ENCODE measurements around the gene NOL4. TPM values are rescaled to one million over a fixed set of nuclear protein-coding genes. Genes with fewer than 3 reads are reported as not detected.

The NOL4 gene
- total RNA-seq, 1 experiment from 2014 or later = not detected

- Histone ChIP-seq H3K27me3 (ENCODE audit: insufficient read depth, low read depth) (peaks cover 9% of the 10 kb centered on the region), H3K79me2 (ENCODE audit: low read depth) (no peaks in the 10 kb centered on the region), H2AFZ (no peak overlapping the region), H3K9me2 (ENCODE audit: insufficient read depth) (no peaks in the 10 kb centered on the region), H3K36me3 (ENCODE audit: low read depth) (no peaks in the 10 kb centered on the region), H3K4me3 (no peak overlapping the region), H3K4me2 (no peak overlapping the region), H3K27ac (no peak overlapping the region), H3F3A (ENCODE audit: insufficient read depth, low read depth) (no peaks in the 10 kb centered on the region), H4K20me1 (ENCODE audit: insufficient read depth) (no peaks in the 10 kb centered on the region), H3K9me3 (ENCODE audit: insufficient read depth, low read depth) (no peaks in the 10 kb centered on the region), H3K4me1 (replicated peaks; ENCODE audit: insufficient read depth) (no peaks in the 10 kb centered on the region)
- intact Hi-C loops (cut with micrococcal nuclease; ENCODE audit: unreplicated experiment) = no loop called here
- BruUV-seq (replicated peaks) = no TSS peak
- CTCF ChIA-PET = no interaction called here
- no peak for TF ChIP-seq CTCF (conservative IDR thresholded peaks at IDR 0.05)
- no peak for TF ChIP-seq EZH2 (IDR thresholded peaks at IDR 0.05; ENCODE audit: low read depth)
- POLR2A ChIA-PET (ENCODE audit: unreplicated experiment) = no interaction called here
- no peak for DNase-seq
Observed at GRCh38 chr18:34225218-34225553, 473 bp upstream of the NOL4 start.

- Histone ChIP-seq H3K4me3 (no peak overlapping the region), H3F3A (ENCODE audit: insufficient read depth, low read depth) (no peaks in the 10 kb centered on the region), H3K4me2 (peak overlapping the region; percentile 51), H3K79me2 (ENCODE audit: low read depth) (no peaks in the 10 kb centered on the region), H3K4me1 (replicated peaks; ENCODE audit: insufficient read depth) (no peaks in the 10 kb centered on the region), H3K9me2 (ENCODE audit: insufficient read depth) (no peaks in the 10 kb centered on the region), H3K9me3 (ENCODE audit: insufficient read depth, low read depth) (no peaks in the 10 kb centered on the region), H3K27me3 (ENCODE audit: insufficient read depth, low read depth) (peaks cover 9% of the 10 kb centered on the region), H2AFZ (no peak overlapping the region), H4K20me1 (ENCODE audit: insufficient read depth) (no peaks in the 10 kb centered on the region), H3K27ac (no peak overlapping the region), H3K36me3 (ENCODE audit: low read depth) (no peaks in the 10 kb centered on the region)
- ChIA-PET POLR2A (ENCODE audit: unreplicated experiment) (no interaction called here), CTCF (interaction anchor here (0.6 kb wide), 1 partner anchor 424 kb away, joined by 3 read pairs; no protein-coding TSS in a partner anchor)
- DNase-seq = no peak
- intact Hi-C loops (cut with micrococcal nuclease; ENCODE audit: unreplicated experiment) = no loop called here
- TF ChIP-seq CTCF (conservative IDR thresholded peaks at IDR 0.05) = no peak
- TF ChIP-seq EZH2 (IDR thresholded peaks at IDR 0.05; ENCODE audit: low read depth) = no peak
- no TSS peak for BruUV-seq (replicated peaks)
Observed at GRCh38 chr18:34223893-34224422, 755 bp downstream of the NOL4 start.

DNA sequence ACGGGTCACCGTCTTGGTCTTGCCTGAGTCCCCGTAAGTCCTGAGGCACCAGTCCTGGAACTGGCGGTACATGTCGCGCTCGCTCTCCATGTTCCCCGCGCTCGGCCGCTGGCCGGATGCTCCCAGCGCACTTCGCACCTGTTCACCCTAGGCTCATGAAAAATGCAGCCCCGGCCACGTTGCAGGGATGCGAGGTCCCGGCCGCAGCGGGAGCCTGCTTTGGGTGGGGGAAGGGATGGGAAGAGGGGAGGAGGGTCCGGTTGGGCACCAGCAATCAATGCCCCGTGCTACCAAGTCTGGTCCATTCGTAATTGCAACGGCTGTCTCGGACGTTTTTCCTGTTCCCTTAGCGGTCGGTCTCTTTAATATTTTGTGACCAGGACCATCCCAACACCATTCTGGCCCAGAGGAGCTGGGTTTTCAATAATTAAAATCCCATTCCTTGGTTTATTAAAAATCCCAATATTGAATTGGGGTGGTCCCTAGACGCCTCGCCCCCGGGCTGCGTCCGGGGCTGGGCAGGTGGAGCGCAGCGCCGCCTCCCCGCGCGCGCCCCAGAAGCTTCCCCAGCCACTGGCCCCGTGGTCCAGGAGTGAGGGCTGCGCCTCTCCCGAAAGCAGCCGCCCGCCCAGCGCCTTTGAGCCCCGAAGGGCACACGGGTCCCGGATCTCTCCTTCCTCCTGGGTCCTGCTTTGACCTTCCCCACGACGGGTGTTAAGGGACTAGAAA, 1.4 kb downstream of the NOL4 start:
- CTCF ChIA-PET = no interaction called here
- intact Hi-C loops (cut with micrococcal nuclease; ENCODE audit: unreplicated experiment) = no loop called here

More for the DNA sequence above, 1.4 kb downstream of the NOL4 start:
- no peak for TF ChIP-seq EZH2 (IDR thresholded peaks at IDR 0.05; ENCODE audit: low read depth)
- TF ChIP-seq CTCF (conservative IDR thresholded peaks at IDR 0.05) = no peak
- Histone ChIP-seq H4K20me1 (ENCODE audit: insufficient read depth) (no peaks in the 10 kb centered on the region), H2AFZ (no peak overlapping the region), H3K27ac (no peak overlapping the region), H3F3A (ENCODE audit: insufficient read depth, low read depth) (no peaks in the 10 kb centered on the region), H3K9me3 (ENCODE audit: insufficient read depth, low read depth) (no peaks in the 10 kb centered on the region), H3K36me3 (ENCODE audit: low read depth) (no peaks in the 10 kb centered on the region), H3K9me2 (ENCODE audit: insufficient read depth) (no peaks in the 10 kb centered on the region), H3K4me1 (replicated peaks; ENCODE audit: insufficient read depth) (no peaks in the 10 kb centered on the region), H3K4me3 (no peak overlapping the region), H3K27me3 (ENCODE audit: insufficient read depth, low read depth) (peaks cover 9% of the 10 kb centered on the region), H3K79me2 (ENCODE audit: low read depth) (no peaks in the 10 kb centered on the region), H3K4me2 (no peak overlapping the region)
- POLR2A ChIA-PET (ENCODE audit: unreplicated experiment) = no interaction called here
- DNase-seq = no peak
- BruUV-seq (replicated peaks) = no TSS peak
